Esophagus squamous epithelium (tissue), 5 donors: ENCODE data around the gene TBCCD1. TPM values are rescaled to one million over a fixed set of nuclear protein-coding genes. Genes with fewer than 3 reads are reported as not detected.

Experiments
- DNase-seq: peaks from one replicate; lab custom pipeline; 2025; lab: John Stamatoyannopoulos, UW
- H3K27ac ChIP-seq, 4 donors: fragments of 200-600 bp; sonication (generic); one replicate each; pipeline ENCODE4 v1.5.1; 2016 to 2019; ENCODE audit warnings: mild to moderate bottlenecking in 1 of 4
- H3K27me3 ChIP-seq, 4 donors: fragments of 200-600 bp; sonication (generic); 1 replicate in 3 of 4; 2 replicates in 1 of 4; pipeline versions ENCODE4 v1.5.1 to v1.6.0; 2017 to 2021; ENCODE audit warnings: antibody characterized with exemption in 1 of 4
- H3K36me3 ChIP-seq, 3 donors: fragments of 200-600 bp; sonication (generic); one replicate each; pipeline ENCODE4 v1.5.1; 2016 to 2019
- H3K4me1 ChIP-seq, 3 donors: fragments of 200-600 bp; sonication (generic); one replicate each; pipeline ENCODE4 v1.5.1; 2017 to 2019
- H3K4me3 ChIP-seq, 4 donors: fragments of 200-600 bp; sonication (generic); 1 replicate in 3 of 4; 2 replicates in 1 of 4; pipeline ENCODE4 v1.5.1; 2016 to 2019; ENCODE audit warnings: mild to moderate bottlenecking in 2 of 4, moderate library complexity in 1 of 4
- H3K9me3 ChIP-seq, 3 donors: fragments of 200-600 bp; sonication (generic); one replicate each; pipeline ENCODE4 v1.5.1; 2016 to 2019
- POLR2A ChIP-seq, 4 donors: fragments of 450-650 bp; IDR thresholded peaks; one replicate each; pipeline ENCODE4 v1.6.1; 2017; ENCODE audit warnings: antibody characterized with exemption in 4 of 4, mild to moderate bottlenecking in 4 of 4, moderate library complexity in 3 of 4
- WGBS, 2 donors: methylation state at CpG; one replicate each; pipeline ENCODE4 v1.1.5; 2018; 5-methylcytosine and 5-hydroxymethylcytosine counted together
- intact Hi-C: fragments of 100-400 bp; cut with DNase I; formaldehyde crosslinking; loops from one replicate; pipeline ENCODE4 v1.15.0; 2022
- total RNA-seq, 4 donors: library from RNA; depleted of rRNA; stranded (reverse); fragments of >200 nt; gene quantifications; one replicate each; pipeline ENCODE4 v1.1.0, GENCODE V29; 2016
- TF ChIP-seq, protein P1 (sequence below), 6 experiments: fragments of 450-650 bp in 4 of 6; fragments of 200-600 bp in 2 of 6; sonication (generic) in 2 of 6; IDR thresholded peaks; one replicate each; pipeline ENCODE4 v1.5.1; 2016 to 2019; ENCODE audit warnings: antibody characterized with exemption in 6 of 6, mild to moderate bottlenecking in 4 of 6, moderate library complexity in 4 of 6
- donor health status: DM: yes; HTN: yes; CAD: no.

TBCCD1 gene
- total RNA-seq, 4 donors from 2014 or later = 6.9 to 10.5 (median 7.9) TPM

DNA sequence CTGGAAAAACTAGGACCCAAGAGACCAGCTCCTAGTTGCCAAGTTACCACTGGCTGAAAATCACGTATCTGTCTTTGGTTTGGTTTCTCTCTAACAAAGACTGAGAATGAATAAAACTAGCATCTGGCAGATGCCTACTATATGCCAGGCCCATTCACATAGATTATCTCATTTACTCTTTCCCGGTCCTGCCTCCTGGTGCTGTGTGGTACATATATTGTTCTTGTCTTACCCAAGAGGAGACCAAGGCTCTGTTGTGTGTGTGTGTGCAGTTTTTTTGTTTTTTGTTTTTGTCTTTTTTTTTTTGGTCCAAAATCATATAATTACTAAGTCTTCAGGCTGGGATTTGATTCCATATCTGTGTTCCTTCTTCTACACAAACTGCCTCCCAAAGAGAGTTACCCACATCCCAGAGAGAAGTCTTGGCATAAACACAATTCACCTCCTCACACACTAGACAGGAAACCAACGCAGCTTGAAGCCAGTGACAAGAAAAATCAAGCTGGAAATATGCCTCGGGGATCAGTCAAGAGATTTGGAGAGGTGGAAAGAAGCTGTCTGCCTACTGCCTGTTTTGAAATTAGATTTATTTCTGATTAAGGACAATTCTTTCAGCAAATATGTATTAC, 46.6 kb upstream of the TBCCD1 start:
- H3K27ac ChIP-seq = no peak overlapping the region
- TF ChIP-seq POLR2A (IDR thresholded peaks at IDR 0.05) = no peak
- TF ChIP-seq, protein P1, sequence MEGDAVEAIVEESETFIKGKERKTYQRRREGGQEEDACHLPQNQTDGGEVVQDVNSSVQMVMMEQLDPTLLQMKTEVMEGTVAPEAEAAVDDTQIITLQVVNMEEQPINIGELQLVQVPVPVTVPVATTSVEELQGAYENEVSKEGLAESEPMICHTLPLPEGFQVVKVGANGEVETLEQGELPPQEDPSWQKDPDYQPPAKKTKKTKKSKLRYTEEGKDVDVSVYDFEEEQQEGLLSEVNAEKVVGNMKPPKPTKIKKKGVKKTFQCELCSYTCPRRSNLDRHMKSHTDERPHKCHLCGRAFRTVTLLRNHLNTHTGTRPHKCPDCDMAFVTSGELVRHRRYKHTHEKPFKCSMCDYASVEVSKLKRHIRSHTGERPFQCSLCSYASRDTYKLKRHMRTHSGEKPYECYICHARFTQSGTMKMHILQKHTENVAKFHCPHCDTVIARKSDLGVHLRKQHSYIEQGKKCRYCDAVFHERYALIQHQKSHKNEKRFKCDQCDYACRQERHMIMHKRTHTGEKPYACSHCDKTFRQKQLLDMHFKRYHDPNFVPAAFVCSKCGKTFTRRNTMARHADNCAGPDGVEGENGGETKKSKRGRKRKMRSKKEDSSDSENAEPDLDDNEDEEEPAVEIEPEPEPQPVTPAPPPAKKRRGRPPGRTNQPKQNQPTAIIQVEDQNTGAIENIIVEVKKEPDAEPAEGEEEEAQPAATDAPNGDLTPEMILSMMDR (IDR thresholded peaks at IDR 0.05) = no peak
- no peak overlapping the region for H3K4me3 ChIP-seq
- H3K4me1 ChIP-seq = peaks cover 3 to 27% (median 9%) of the 10 kb centered on the region in 3 donors
- intact Hi-C loops = loop anchor here (5.0 kb wide), 1 partner anchor 204 kb away; no protein-coding TSS in a partner anchor
- DNase-seq = no peak
- H3K27me3 ChIP-seq = peaks cover 0 to 51% (median 0%) of the 10 kb centered on the region in 4 donors
- WGBS, 2 donors = 52 to 53% methylated on average over 4 of the region's 4 CpGs
- H3K36me3 ChIP-seq = no peaks in the 10 kb centered on the region
- H3K9me3 ChIP-seq = no peaks in the 10 kb centered on the region

DNA sequence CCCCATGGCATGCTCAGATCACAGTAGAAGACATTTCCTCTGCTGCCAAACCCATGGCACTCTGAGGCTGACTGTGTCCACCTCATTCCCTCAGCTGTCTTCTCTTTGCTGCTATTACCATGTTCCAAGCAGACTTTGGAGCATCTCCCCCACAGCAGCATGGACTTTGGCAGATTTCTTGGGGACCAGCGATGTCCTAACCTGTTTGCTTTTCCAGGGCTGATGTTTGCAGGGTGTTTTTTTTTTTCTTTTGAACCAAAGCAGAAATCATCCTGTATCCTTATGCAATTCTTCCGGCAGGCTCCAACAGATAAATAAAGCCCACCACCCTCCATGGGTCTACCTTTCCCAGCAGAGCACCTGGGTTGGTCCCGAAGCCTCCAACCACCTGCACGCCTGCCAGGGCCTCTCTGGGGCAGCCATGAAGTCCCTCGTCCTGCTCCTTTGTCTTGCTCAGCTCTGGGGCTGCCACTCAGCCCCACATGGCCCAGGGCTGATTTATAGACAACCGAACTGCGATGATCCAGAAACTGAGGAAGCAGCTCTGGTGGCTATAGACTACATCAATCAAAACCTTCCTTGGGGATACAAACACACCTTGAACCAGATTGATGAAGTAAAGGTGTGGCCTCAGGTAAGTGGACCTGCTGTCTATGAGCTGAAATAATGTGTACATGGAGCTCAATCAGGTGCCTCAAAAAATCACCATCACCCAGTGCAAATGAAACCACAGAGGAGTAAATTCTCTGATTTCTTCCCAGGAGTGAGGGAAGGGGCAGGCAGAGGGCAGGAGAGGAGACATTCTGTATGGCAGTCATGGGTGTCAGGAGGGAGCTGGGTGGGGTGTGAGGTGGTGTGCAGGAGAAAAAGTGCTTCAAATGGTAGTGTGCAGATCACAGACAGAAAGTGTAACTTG, 45.8 kb upstream of the TBCCD1 start, which contains the start of gene AHSG:
TSS of gene AHSG (plus strand) at position 340 of the 916 bp plus-strand sequence. CDS start at position 422, 82 bp downstream.
- TF ChIP-seq, protein P1 (IDR thresholded peaks at IDR 0.05) = no peak
- no peak for TF ChIP-seq POLR2A (IDR thresholded peaks at IDR 0.05)
- Histone ChIP-seq H3K36me3 (no peaks in the 10 kb centered on the region), H3K27ac (no peak within 1 kb of the TSS), H3K27me3 (peaks cover 0 to 44% (median 0%) of the 10 kb centered on the region in 4 donors), H3K4me3 (no peak within 1 kb of the TSS), H3K4me1 (peaks cover 3 to 27% (median 9%) of the 10 kb centered on the region in 3 donors), H3K9me3 (no peaks in the 10 kb centered on the region)
- intact Hi-C loops = loop anchor here (5.0 kb wide), 1 partner anchor 204 kb away; no protein-coding TSS in a partner anchor
- DNase-seq = no peak
- 82 to 83% methylated on average over 2 to 7 of the region's 7 CpGs for WGBS, 2 donors

DNA sequence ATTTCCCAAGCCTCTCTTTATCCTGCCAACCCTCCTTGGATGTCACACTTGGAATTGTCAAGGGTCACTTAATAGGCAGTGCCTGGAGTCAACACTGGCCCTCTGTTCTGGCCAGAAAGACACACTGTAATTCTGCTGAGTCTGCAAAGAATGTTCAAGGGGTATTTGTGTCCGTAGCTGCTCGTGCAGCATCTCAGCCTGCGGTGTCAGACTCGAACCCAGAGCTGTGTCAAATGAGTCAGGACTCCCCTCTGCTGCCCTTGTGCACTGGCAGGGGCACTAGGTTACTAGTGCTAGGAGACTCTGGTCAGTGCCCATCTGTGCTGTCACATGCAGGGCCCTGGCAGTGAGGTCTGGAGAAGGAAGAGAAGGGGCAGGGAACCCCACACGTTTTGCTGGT, 44.9 kb upstream of the TBCCD1 start:
- Histone ChIP-seq H3K36me3 (no peaks in the 10 kb centered on the region), H3K27me3 (peaks cover 0 to 35% (median 0%) of the 10 kb centered on the region in 4 donors), H3K4me1 (peaks cover 0 to 17% (median 5%) of the 10 kb centered on the region in 3 donors), H3K9me3 (no peaks in the 10 kb centered on the region), H3K27ac (no peak overlapping the region), H3K4me3 (no peak overlapping the region)
- WGBS, 2 donors = 53 to 55% methylated on average over 5 of the region's 5 CpGs
- intact Hi-C loops = loop anchor here (5.0 kb wide), 1 partner anchor 205 kb away; no protein-coding TSS in a partner anchor
- no peak for TF ChIP-seq POLR2A (IDR thresholded peaks at IDR 0.05)
- TF ChIP-seq, protein P1 (IDR thresholded peaks at IDR 0.05) = no peak
- DNase-seq = no peak

DNA sequence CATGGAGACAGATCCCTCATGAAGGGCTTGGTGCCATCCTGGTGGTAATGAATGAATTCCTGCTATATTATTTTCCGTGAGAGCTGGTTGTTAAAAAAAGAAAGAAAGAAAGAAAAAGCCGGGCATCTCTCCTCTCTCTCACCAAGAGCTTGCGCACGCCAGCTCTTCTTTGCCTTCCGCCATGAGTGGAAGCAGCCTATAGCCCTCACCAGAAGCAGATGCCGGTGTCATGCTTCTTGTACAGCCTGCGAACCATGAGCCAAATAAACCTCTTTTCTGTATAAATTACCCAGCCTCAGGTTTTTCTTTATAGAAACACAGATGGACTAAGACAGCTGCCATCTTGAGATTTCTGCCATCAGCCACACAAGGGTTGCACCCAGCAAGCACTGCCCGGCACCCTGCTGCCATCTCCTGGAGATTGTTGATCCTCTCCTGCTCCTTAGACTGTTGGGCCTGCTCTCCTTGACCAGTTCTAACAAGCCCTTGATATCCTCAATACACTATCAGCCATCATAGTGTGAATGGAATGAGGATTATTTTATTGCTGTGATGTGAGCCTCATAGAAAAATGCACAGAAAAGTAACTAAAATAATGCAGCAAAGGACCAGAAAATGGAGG, 42.2 kb upstream of the TBCCD1 start:
- Histone ChIP-seq H3K4me3 (no peak overlapping the region), H3K9me3 (no peaks in the 10 kb centered on the region), H3K27ac (no peak overlapping the region), H3K27me3 (peaks cover 0 to 17% (median 0%) of the 10 kb centered on the region in 4 donors), H3K4me1 (peaks cover 0 to 9% (median 0%) of the 10 kb centered on the region in 3 donors), H3K36me3 (no peaks in the 10 kb centered on the region)
- TF ChIP-seq, protein P1 (IDR thresholded peaks at IDR 0.05) = peak in 5 of 6 experiments; percentile 25 to 71 (median 39)
- TF ChIP-seq POLR2A (IDR thresholded peaks at IDR 0.05) = no peak
- no peak for DNase-seq
- 74 to 87% methylated on average over 8 of the region's 8 CpGs for WGBS, 2 donors
- intact Hi-C loops = no loop called here
